ENCODE data around the gene TRAF3.
"Not testable (repeated sequence)": the region's sequence is repeated elsewhere in the genome, so short reads cannot be mapped to it uniquely, and the experiment has no call there.

Gene TRAF3

DNA sequence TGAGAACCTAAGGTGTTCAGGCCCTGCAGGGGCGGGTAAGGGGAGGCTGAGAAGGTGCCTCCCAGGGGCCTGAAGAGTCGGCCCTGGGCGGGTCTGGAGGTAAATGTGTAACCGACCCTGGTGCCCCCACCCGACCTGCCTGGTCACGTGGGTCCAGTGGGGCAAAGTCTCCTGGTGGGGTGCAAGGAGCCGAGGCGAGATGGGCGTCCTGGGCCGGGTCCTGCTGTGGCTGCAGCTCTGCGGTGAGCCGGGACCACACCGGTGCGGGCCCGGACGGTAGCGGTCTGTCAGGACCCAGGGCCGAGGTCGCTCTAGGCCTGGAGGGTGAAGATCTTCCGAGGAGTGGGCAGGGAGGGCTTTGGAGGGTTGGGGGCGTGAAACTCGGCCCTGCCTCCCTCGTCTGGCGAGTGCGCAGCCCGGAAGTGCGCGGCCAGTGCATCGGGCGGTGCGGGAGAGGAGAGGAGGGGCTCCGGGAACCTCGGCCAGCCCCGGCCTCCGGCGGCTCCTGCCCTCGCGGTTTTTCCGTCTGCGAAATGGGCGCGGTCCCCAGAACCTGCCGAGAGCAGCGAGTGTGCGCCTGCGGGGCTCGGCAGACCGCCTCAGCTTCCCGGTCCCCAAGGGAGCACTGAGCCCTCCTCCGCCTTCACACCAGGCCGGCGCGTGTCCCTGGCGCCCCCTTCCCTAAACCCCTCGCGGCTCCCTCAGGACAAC is 145.4 kb downstream of the TRAF3 start, which contains the start of gene AMN:
Gene AMN, plus strand, starts transcription at position 174 of the 711 bp plus-strand sequence. Its CDS starts 26 bp downstream, at position 200.
- no peak for DNase-seq (ENCODE audit: low read depth in 2 of 2)

DNA sequence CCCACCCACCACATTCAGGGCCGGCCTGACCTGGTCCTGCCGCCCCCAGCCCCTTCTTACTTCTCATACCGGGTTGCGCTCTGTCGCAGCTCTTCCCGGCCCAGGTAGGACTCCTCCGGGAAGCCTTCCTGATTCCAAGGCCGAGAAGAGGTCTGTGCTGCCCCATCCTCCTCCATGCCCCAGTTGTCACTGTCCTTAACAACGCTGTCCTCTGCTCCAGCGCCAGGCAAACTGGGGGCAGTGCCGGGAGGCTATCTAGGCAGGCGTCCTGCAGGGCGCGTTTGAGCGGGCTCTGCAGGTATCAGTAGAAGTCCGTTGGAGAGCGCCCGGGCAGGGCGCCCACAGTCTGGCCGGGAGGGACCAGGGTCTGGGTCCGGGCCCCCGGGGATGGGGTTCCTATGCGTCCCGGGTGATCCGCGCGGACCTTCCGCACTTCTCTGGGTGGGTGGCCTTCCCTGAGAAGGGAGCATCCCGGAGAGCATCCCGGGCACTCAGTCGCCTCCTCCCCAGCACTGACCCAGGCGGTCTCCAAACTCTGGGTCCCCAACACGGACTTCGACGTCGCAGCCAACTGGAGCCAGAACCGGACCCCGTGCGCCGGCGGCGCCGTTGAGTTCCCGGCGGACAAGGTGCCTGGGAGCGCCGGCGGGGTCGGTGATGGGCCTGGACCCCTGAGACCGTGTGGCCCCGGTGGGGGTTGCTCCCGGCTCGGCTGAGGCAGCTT is 146.1 kb downstream of the TRAF3 start:
- no peak for DNase-seq (ENCODE audit: low read depth in 2 of 2)

DNA sequence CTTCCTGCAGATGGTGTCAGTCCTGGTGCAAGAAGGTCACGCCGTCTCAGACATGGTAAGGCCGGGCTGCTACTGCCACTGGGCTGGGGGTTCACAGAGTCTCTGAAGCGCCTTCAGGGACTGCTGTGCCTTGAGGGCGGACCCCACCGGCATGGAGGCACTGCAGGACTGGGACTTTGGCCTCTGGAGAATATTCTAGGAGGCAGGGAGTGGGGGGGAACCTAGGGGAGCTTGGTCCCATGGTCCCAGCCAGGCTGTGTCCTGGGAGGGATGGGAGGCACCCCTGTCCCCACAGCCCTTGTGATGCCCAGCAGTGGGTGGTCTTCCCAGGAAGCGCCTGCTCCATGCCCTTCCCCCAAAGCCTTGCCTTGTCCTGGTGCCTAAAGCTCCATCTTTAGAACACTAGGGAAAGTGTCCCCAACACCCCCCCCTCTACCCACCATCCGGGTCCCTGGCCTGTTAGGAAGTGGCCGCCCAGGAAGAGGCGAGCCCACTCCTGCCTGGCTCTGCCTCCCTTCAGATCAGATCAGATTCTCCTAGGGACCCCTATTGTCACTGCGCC is 146.8 kb downstream of the TRAF3 start:
- DNase-seq (ENCODE audit: low read depth in 2 of 2) = no peak

DNA sequence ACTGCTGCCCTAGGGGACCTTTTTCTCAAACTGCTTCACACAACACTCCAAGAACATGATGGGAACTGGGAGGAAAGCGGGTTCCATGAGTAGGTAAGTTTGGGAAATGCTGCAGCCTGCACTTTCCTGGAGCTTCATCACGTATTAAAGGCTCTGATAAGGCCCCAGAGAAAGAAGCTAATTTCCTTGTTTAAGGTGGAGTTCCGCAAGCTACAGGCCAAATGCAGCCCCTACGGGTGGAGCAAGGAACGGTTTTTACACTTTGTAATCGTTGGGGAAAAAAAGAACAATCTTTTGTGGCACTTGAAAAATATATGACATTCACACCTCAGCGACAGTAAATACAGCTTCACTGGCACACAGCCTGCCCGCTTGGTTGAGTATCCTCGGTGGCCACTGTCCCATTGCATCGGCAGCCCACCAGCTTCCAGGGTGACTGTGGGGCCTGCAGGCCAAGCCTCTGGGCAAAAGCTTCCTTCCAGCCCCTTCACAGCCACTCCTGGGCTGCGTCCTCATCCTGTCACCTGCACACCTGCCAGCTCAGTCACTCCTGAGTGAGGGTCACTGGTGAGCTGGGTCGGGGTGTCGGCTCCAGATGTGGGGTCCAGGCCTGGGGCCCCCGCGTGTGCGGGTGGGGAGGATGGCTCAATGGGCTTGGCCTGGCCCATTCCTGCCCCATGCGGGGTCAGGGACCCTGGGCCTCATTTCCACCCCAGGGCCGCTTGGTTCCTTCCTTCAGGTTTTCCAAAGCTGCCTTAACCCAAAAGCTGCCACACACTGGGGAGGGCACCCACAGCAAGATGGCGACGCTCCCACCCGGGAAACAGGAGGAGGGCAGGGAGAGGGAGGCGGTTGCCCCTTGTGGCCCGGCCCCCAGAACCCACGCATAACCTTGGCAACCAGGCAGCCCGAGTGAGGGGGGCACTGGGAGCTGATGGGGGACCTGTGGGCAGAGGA is 147.7 kb downstream of the TRAF3 start:
- no peak for DNase-seq (ENCODE audit: low read depth in 2 of 2)

DNA sequence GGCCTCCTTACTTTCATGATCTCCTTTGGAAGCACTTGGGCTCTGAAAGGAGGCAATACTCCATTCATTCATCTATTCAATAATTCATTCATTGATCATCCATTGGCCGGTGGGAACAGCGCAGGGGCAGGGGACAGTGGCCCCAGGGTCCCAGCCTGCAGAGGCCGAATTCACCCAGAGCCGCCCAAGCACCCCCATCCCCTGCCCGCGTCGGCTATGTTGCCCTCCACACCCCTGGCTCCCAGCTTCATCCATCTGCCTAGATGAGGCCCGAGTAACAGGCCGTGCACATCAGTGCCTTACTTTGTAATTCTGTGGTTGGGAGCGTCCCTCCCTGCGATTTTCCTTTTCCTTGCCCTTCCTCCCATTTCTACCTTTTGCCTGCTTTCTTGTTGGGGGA is 148.4 kb downstream of the TRAF3 start:
- no peak for DNase-seq (ENCODE audit: low read depth in 2 of 2)

DNA sequence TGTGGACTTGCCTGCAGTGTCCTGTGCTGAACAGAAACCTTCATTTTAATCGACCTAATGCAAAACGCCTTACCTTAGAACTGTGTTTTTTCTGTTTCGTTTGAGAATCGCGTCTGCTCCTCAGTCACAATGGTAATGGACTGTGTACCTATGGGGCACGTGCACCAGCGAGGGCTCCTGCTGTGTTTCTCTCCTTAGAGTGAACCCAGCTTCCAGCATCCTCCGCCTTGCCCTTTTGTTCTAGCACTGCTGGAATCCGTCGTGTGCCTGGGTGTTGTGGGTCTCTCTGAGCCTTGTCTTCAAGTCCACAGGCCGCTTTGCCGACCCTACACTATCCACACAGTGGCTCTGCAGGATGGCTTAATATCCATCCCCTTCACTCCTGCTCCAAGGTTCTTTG is 148.9 kb downstream of the TRAF3 start:
- no peak for DNase-seq (ENCODE audit: low read depth in 2 of 2)

DNA sequence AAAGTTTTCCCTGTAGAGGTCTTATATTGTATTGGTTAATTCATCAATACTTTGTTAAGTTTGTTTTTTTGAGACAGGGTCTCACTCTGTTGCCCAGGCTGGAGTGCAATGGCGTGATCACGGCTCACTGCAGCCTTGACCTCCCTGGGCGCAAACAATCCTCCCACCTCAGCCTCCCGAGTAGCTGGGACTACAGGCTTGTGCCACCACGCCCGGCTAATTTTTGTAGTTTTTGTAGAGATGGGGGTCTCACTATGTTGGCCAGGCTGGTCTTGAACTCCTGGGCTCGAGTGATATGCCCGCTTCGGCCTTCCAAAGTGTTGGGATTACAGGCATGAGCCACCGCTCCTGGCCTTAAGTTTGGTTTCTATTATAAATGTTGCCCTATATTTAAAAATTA is 149.6 kb downstream of the TRAF3 start:
- not testable (repeated sequence) for DNase-seq (ENCODE audit: low read depth in 2 of 2)

DNA sequence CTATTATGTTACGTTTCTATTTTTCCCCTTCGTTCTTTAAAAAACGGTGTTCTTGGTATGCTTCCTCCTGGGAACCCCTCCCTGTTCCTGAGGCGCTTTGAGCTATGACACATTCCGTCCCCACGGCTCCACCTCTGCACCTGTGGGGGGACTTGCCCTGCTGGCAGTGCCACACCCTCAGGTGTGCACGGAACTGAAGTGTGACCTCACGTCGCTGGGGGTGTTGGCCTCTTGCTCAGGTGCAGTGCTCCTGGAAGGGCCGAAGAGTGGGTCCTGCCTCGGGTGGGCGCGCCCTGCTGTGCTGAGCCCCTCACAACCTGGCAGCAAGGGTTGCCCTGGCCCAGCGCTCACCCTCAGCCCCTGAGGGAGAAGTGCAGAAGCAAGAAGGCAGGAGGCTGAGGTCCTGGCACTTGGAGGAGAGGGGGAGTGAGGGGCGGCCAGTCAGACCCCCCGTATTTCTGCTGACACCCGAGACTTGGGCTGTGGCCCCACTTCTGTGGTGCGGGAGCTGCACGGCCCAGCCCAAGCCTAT is 150.2 kb downstream of the TRAF3 start:
- no peak for DNase-seq (ENCODE audit: low read depth in 2 of 2)

DNA sequence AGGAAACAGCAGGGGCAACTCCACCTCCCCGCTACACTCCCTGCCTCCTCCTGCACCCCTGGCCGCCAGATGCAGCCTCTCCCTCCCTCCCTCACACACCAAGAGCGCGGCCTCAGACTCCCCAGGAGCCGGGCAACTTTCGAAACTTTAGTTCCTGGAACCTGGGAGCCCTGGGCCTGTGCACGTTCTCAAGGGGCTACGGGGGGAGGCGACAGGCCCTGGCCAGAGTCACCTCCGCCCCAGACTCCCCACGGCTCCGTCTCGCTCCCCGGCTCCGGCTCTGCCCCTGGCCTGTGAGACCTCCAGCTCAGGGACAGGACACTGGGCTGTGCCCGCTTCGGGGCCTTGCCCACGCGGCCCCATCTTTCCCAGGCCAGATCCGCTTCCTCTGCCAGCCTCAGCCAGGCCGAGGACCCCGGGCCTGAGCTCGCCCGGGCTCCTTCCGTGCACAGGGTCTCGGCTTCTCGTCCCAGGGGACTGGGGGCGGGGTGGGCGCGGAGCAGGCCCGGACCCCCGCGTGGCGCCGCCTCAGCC is 150.7 kb downstream of the TRAF3 start:
- no peak for DNase-seq (ENCODE audit: low read depth in 2 of 2)

DNA sequence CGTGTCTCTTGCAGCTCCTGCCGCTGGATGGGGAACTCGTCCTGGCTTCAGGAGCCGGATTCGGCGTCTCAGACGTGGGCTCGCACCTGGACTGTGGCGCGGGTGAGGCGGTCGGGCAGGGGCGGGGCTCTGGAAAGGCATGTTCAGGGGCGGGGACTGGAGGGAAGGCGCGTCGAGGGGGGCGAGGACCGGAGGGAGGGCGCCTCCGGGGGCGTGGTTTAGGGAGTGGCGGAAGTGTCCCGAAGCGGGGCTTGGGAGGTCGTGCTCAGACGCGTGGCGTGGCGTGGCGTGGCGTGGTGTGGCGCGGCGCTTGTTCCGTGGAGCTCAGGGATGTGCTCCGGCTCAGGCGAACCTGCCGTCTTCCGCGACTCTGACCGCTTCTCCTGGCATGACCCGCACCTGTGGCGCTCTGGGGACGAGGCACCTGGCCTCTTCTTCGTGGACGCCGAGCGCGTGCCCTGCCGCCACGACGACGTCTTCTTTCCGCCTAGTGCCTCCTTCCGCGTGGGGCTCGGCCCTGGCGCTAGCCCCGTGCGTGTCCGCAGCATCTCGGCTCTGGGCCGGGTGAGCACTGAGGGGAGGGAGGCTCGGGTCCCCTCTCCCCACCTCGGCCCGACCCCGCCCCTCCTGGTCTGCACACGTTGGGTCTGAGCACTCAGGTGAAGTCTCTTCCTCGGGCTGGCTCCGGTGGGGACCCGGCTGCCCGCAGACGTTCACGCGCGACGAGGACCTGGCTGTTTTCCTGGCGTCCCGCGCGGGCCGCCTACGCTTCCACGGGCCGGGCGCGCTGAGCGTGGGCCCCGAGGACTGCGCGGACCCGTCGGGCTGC is 151.4 kb downstream of the TRAF3 start:
- peak; percentile 70 to 71 for DNase-seq (ENCODE audit: low read depth in 2 of 2)

DNA sequence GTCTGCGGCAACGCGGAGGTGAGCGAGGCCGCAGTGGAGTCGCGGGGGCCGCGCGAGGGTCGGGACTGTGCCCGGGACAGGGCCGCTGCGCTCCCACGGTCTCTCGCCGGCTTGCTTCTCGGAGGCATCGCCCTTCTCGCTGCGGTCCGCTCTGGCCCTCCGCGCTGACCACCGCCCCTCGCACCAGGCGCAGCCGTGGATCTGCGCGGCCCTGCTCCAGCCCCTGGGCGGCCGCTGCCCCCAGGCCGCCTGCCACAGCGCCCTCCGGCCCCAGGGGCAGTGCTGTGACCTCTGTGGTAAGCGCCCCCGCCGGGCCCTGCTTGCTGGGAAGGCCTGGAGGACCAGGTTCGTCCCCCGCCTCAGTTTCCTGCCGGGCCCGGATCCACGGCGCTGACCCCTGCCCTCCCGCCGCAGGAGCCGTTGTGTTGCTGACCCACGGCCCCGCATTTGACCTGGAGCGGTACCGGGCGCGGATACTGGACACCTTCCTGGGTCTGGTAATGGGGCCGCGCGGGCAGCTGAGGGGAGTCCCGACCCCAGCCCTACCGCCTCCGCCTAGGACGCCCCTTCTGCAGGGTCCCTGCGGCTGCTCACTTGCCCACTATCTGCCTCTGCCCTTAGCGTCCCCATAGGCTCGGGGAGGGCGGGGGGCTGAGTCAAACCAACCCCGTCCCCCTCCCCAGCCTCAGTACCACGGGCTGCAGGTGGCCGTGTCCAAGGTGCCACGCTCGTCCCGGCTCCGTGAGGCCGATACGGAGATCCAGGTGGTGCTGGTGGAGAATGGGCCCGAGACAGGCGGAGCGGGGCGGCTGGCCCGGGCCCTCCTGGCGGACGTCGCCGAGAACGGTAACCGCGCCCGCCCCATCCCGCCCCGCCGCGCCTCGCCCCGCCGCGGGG is 152.2 kb downstream of the TRAF3 start:
- DNase-seq (ENCODE audit: low read depth in 2 of 2) = no peak

DNA sequence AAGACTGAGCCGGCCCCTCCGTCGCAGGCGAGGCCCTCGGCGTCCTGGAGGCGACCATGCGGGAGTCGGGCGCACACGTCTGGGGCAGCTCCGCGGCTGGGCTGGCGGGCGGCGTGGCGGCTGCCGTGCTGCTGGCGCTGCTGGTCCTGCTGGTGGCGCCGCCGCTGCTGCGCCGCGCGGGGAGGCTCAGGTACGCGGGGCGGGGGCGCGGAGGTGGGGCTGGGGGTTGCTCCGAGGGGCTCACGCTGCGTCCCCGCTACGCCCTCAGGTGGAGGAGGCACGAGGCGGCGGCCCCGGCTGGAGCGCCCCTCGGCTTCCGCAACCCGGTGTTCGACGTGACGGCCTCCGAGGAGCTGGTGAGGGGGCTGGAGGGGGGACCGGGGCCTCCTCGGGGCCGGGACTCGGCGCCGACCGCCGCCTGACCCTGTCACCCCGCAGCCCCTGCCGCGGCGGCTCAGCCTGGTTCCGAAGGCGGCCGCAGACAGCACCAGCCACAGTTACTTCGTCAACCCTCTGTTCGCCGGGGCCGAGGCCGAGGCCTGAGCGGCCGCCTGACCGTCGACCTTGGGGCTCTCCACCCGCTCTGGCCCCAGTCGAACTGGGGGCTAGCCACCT is 153.0 kb downstream of the TRAF3 start:
- no peak for DNase-seq (ENCODE audit: low read depth in 2 of 2)

DNA sequence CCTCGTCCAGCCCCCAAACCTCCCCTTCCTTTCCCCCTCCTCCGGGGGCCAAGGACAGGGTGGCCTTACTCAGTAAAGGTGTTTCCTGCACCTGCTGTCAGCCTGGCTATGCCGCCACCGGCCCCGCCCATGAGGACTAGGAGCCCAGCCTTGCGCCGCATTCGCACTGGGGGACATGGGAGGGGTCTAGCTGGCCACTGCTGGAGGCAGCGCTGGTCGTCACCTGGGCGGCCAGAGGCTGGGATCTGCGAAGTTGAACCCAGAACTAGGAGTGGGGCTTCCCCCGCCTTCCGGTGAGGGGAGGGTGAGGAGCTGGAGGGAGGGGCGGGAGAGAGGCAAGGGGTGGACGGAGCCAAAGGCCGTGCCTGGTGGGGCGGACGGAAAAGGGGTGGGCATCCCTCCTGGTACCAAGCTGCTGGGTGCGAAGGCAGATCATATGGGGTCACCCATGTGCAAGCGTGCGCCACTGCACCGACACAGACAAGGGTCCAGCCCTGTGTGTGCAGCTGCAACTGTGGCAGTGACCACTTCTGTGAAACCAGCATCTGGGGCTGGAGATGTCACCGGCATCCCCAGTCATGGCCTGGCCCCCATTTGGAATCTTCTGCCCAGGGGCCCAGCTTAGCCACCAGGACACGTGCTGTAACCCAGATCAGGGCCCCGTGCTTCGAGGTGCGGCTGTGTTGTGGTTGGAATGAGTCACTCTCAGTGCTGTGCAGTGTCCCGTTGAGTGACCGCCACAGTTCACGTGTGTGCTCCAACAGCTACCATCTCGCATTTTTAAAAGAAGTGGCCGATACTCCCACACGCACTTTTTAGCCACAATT is 153.7 kb downstream of the TRAF3 start:
- DNase-seq (ENCODE audit: low read depth in 2 of 2) = no peak

DNA sequence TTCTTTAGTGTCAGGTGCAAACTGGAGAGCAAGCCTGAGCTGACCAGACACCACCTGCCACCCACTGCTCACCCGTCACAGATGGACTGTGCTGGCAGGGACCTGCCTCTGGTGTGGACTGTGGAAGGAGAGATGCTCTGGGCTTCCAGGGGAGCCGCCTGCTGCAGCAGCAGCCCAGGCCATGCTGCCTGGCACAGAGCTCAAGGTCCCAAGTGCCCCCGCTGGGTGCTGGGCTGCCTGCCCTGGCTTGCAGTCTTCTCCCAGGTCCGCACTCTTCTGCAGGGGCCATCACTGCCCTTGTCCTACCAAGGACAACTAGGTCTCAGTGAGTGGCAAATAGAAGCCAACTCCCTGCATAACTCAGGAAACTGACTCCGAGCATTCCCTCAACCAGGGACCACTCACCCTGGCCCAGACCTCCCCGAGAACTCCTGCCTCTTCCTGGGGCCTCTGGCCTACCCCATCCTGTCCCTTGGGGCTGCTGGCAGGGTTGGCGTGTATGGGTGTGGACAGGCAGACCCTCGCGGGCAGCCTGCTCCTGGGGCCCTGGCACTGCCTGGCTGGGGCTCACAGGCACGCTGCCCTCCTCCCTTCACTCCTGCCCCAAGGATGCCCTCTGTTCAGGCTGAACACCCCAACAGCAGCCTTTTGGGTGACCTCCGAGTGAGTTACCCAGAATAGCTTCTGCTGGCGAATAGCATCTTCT is 154.5 kb downstream of the TRAF3 start:
- DNase-seq (ENCODE audit: low read depth in 2 of 2) = no peak

DNA sequence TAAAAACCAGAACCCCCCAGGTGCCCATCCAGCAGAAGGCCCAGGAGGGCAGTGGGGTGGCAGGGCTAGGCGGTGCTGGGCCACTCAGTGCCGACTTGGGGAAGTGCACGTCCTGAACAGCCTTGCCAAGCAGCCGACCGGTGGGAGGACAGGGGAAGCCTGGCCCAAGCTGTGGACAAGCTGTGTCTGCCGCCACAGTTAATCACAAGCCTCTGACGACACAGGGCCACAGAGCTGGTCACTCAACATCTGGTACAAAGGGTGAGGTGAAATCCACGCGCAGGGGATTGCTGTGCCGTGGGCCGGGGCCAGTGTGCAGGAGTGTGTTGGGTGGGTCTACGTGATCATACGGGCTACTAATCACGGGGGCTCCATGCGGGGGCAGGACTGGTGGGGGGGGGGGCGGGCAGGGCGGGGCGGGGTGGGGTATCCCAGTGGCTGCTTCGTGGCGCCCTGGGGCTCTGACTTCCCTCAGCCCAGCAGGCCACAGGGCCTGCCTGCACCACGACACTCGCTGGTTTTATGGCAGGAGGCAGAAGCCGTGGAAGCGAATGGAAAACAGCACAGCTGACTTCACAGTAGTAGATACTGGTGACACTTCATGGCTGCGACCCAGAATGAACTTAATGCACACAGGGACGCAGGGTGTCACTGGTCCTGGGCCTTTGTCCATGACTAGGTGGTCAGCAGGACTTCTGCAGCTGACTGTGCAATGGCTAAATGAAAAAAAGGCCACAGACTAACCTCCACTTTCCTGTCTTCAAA is 155.4 kb downstream of the TRAF3 start:
- DNase-seq (ENCODE audit: low read depth in 2 of 2) = no peak

DNA sequence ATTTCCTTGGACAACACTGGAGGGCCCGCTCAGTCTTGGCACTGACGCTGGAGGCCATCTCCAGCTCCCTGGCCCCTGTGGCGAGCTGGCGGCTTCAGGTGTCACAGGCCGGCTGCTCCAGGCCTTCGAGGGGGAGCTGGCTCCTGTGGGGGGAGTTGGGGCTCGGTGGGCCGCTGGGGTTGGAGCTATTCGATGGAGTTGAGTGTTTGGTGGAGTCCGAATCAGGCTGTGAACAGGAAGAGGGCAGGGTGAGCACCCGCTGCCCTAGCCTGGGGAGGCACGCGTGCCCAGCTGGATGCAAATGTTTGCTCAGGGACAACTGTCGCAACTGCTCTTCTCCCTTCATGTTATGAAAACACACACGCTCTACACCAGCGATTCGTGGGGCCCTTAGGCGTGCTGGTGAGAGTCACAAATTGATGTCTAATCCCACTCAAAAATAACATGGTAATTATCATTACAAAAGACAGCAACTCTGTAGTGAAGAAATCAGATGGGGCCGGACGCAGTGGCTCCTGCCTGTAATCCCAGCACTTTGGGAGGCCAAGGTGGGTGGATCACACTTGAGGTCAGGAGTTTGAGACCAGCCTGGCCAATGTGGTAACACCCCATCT is 156.5 kb downstream of the TRAF3 start:
- DNase-seq (ENCODE audit: low read depth in 2 of 2) = no peak
